Heart left ventricle (tissue), 13 donors: ENCODE measurements around the gene SEMA6D.
"Not testable (repeated sequence)": the region's sequence is repeated elsewhere in the genome, so short reads cannot be mapped to it uniquely, and the experiment has no call there.

Source experiments
- CTCF ChIP-seq, 12 donors: fragments of 200-600 bp; sonication (generic) in 4 of 12; IDR thresholded peaks; one replicate each; pipeline versions ENCODE4 v1.5.0 to v1.8.0; 2018 to 2022; ENCODE audit warnings: antibody characterized with exemption in 12 of 12, mild to moderate bottlenecking in 5 of 12
- POLR2A ChIP-seq, 2 donors: fragments of 450-650 bp; IDR thresholded peaks; one replicate each; pipeline ENCODE4 v1.6.1; 2017; ENCODE audit warnings: antibody characterized with exemption in 2 of 2, mild to moderate bottlenecking in 2 of 2, moderate library complexity in 2 of 2
- donor health status: ischemic (EF 13 %, LVEDD 7.1; RV severe dilation, severe dysfunction).
- donor health status: DM: no; HTN: yes; CAD: no.
- donor health status: DM: no; HTN: no; CAD: no.
- donor health status: ischemic (EF 25% LVEDD 6.9; RV normal size, moderate dysfunction).
- donor health status: ischemic (EF 25% LVEDD 5.7; RV mildly dilated, moderate dysfunction).
- donor health status: ischemic (EF 35%, LVEDD 5.7; RV mildly dilated, moderate dysfunction).
- donor health status: nonischemic (EF 11% LVEDD 7.7; RV severe dilation, severe dysfunction).
- donor health status: DM: yes; HTN: yes; CAD: no.
- donor health status: PGD.
- donor health status: ischemic (EF 29% LVEDD 5.4; RV normal size, mild dysfunction).
- donor health status: nonischemic (EF 23%, LVEDD 6.1; RV moderate dilation, normal function).

- not testable (repeated sequence) for TF ChIP-seq CTCF, POLR2A (IDR thresholded peaks at IDR 0.05)
Observed at GRCh38 chr15:47738144-47738825, 21.0 kb downstream of the SEMA6D start.
